Natural killer cell (primary cell): ENCODE data around the gene ABCG1. TPM values are rescaled to one million over a fixed set of nuclear protein-coding genes. Genes with fewer than 3 reads are reported as not detected.

ENCODE experiments used
- ATAC-seq, 3 donors: fragments of 150-1000 bp in 2 of 3; fragments of 200-7000 bp in 1 of 3; cut with Tn5 transposase; 1 replicate in 1 of 3; 2 replicates in 2 of 3; pipeline ENCODE4 v1.10.0; 2021; ENCODE audit warnings: mild to moderate bottlenecking in 2 of 3, moderate library complexity in 2 of 3
- DNase-seq, 2 donors: peaks; one replicate each; pipeline versions ENCODE4 v3.0.0 to v3.0.0-alpha.2; 2013 to 2021; ENCODE audit warnings: mixed read lengths in 1 of 2
- H3K27ac ChIP-seq: one replicate; pipeline ENCODE4 v1.5.1; 2013; ENCODE audit warnings: mild to moderate bottlenecking, low read length
- H3K27me3 ChIP-seq: one replicate; pipeline ENCODE4 v1.6.1; 2013; ENCODE audit warnings: low read length; ENCODE audit not compliant: control insufficient read depth, insufficient read depth
- H3K36me3 ChIP-seq: one replicate; pipeline ENCODE4 v1.6.1; 2013; ENCODE audit warnings: low read length; ENCODE audit not compliant: control insufficient read depth, insufficient read depth
- H3K4me1 ChIP-seq: one replicate; pipeline ENCODE4 v1.6.1; 2013; ENCODE audit warnings: low read length; ENCODE audit not compliant: control insufficient read depth, insufficient read depth
- H3K4me3 ChIP-seq: one replicate; pipeline ENCODE4 v1.5.1; 2013; ENCODE audit warnings: low read length
- H3K9me3 ChIP-seq: one replicate; pipeline ENCODE4 v1.6.1; 2013; ENCODE audit warnings: low read length; ENCODE audit not compliant: control insufficient read depth, insufficient read depth
- H3K27ac Mint-ChIP-seq, 2 donors: one replicate each; pipeline ENCODE4 v1.8.0; 2022; ENCODE audit warnings: mild to moderate bottlenecking in 2 of 2, mixed read lengths in 2 of 2, moderate library complexity in 1 of 2
- H3K27me3 Mint-ChIP-seq, 2 donors: one replicate each; pipeline ENCODE4 v1.8.0; 2022; ENCODE audit warnings: low read depth in 2 of 2, mixed read lengths in 2 of 2
- H3K36me3 Mint-ChIP-seq: one replicate; pipeline ENCODE4 v1.8.0; 2022; ENCODE audit warnings: mixed read lengths
- H3K4me1 Mint-ChIP-seq, 2 donors: one replicate each; pipeline ENCODE4 v1.8.0; 2022; ENCODE audit warnings: mixed read lengths in 2 of 2
- H3K4me3 Mint-ChIP-seq: one replicate; pipeline ENCODE4 v1.8.0; 2022; ENCODE audit warnings: mild to moderate bottlenecking, moderate library complexity, mixed read lengths
- H3K9me3 Mint-ChIP-seq, 2 donors: one replicate each; pipeline ENCODE4 v1.8.0; 2022; ENCODE audit warnings: mixed read lengths in 2 of 2
- CTCF ChIP-seq: fragments of 200-600 bp; IDR thresholded peaks from one replicate; pipeline ENCODE4 v1.8.0; 2022; ENCODE audit warnings: antibody characterized with exemption
- WGBS: methylation state at CpG from one replicate; pipeline ENCODE4 v1.1.7; 2013; ENCODE audit warnings: missing lambda C conversion rate; ENCODE audit not compliant: insufficient coverage; 5-methylcytosine and 5-hydroxymethylcytosine counted together
- intact Hi-C: fragments of 100-400 bp; cut with micrococcal nuclease; formaldehyde crosslinking; loops from one replicate; pipeline ENCODE4 v1.14.2; 2022
- total RNA-seq, 4 donors: library from RNA; stranded (reverse); fragments of 120-200 nt in 1 of 4; gene quantifications; one replicate each; pipeline versions ENCODE4 v1.2.3 to v1.2.4, GENCODE V29; 2013 to 2022

ABCG1 gene
- total RNA-seq, 3 donors from 2014 or later (not counting 1 experiment from before 2014, with no cell fraction given): 10.4 to 14.7 (median 13.8) TPM

GRCh38 chr21:42311816-42312625 lies 93.1 kb downstream of the ABCG1 start:
- no peak for DNase-seq
- intact Hi-C loops: no loop called here
- H3K4me3 Mint-ChIP-seq: no peak overlapping the region
- no peak for ATAC-seq
- Histone ChIP-seq H3K36me3 (no peaks in the 10 kb centered on the region), H3K27me3 (peaks cover 4% of the 10 kb centered on the region), H3K4me1 (peaks cover 8% of the 10 kb centered on the region), H3K4me3 (no peak overlapping the region), H3K27ac (no peak overlapping the region), H3K9me3 (no peaks in the 10 kb centered on the region)
- H3K9me3 Mint-ChIP-seq: no peaks in the 10 kb centered on the region
- no peak overlapping the region for H3K27ac Mint-ChIP-seq
- H3K36me3 Mint-ChIP-seq: no peaks in the 10 kb centered on the region
- H3K4me1 Mint-ChIP-seq: no peaks in the 10 kb centered on the region
- no peak for TF ChIP-seq CTCF
- WGBS: 92% methylated on average over 20 of the region's 21 CpGs
- peaks cover 5 to 8% of the 10 kb centered on the region in 2 donors for H3K27me3 Mint-ChIP-seq

GRCh38 chr21:42312626-42313104 lies 93.7 kb downstream of the ABCG1 start:
- H3K27me3 ChIP-seq: peaks cover 4% of the 10 kb centered on the region
- no peak for TF ChIP-seq CTCF
- H3K4me3 Mint-ChIP-seq: no peak overlapping the region
- H3K9me3 ChIP-seq: no peaks in the 10 kb centered on the region
- H3K36me3 Mint-ChIP-seq: no peaks in the 10 kb centered on the region
- WGBS: 84% methylated on average over 16 of the region's 16 CpGs
- H3K36me3 ChIP-seq: no peaks in the 10 kb centered on the region
- intact Hi-C loops: no loop called here
- no peak for DNase-seq
- ATAC-seq: no peak
- no peaks in the 10 kb centered on the region for H3K9me3 Mint-ChIP-seq
- H3K4me3 ChIP-seq: no peak overlapping the region
- H3K27me3 Mint-ChIP-seq: peaks cover 0 to 8% of the 10 kb centered on the region in 2 donors
- H3K4me1 ChIP-seq: peaks cover 8% of the 10 kb centered on the region
- no peaks in the 10 kb centered on the region for H3K4me1 Mint-ChIP-seq
- no peak overlapping the region for H3K27ac ChIP-seq
- no peak overlapping the region for H3K27ac Mint-ChIP-seq

GRCh38 chr21:42313501-42313969 lies 94.6 kb downstream of the ABCG1 start:
- Mint-ChIP-seq H3K27ac (no peak overlapping the region), H3K4me1 (no peaks in the 10 kb centered on the region), H3K36me3 (no peaks in the 10 kb centered on the region), H3K27me3 (peaks cover 0 to 6% of the 10 kb centered on the region in 2 donors), H3K4me3 (no peak overlapping the region), H3K9me3 (no peaks in the 10 kb centered on the region)
- Histone ChIP-seq H3K36me3 (no peaks in the 10 kb centered on the region), H3K27me3 (peaks cover 4% of the 10 kb centered on the region), H3K27ac (no peak overlapping the region), H3K9me3 (no peaks in the 10 kb centered on the region), H3K4me1 (peaks cover 8% of the 10 kb centered on the region), H3K4me3 (no peak overlapping the region)
- ATAC-seq (no peak), DNase-seq (no peak)
- 76% methylated on average over 13 of the region's 13 CpGs for WGBS
- no peak for TF ChIP-seq CTCF
- intact Hi-C loops: no loop called here
